MCF 10A (cell line): ENCODE results near the gene SARDH. TPM values are rescaled to one million over a fixed set of nuclear protein-coding genes. Genes with fewer than 3 reads are reported as not detected.

Experiments used
- BruUV-seq: library from RNA; stranded (reverse); fragments of 400-500 nt; replicated peaks from 2 replicates; lab custom pipeline; 2021; lab: Mats Ljungman, UMichigan
- CTCF ChIA-PET: fragments of 300-600 bp; sonication (Branson Sonifier 250); formaldehyde crosslinking; extraction: SDS; loops from one replicate; lab custom pipeline; 2021; ENCODE audit warnings: antibody characterized with exemption, inconsistent platforms; lab: Yijun Ruan, JAX
- POLR2A ChIA-PET: fragments of 300-600, 350-650 bp; sonication (Branson Sonifier 250); formaldehyde crosslinking; extraction: SDS; loops from one replicate; lab custom pipeline; 2020; ENCODE audit warnings: antibody characterized with exemption, inconsistent platforms; lab: Yijun Ruan, JAX
- DNase-seq: peaks from one replicate; pipeline ENCODE4 v3.0.0-alpha.2; 2018; ENCODE audit not compliant: unreplicated experiment
- H3K27ac Mint-ChIP-seq: one replicate; pipeline ENCODE4 v1.8.0; 2022; ENCODE audit warnings: mild to moderate bottlenecking, low read depth, mixed read lengths; ENCODE audit not compliant: unreplicated experiment
- H3K27me3 Mint-ChIP-seq: one replicate; pipeline ENCODE4 v1.8.0; 2022; ENCODE audit warnings: mixed read lengths; ENCODE audit not compliant: insufficient read depth, unreplicated experiment
- H3K36me3 Mint-ChIP-seq: one replicate; pipeline ENCODE4 v1.8.0; 2022; ENCODE audit warnings: mild to moderate bottlenecking, moderate library complexity, mixed read lengths; ENCODE audit not compliant: insufficient read depth, unreplicated experiment
- H3K4me1 Mint-ChIP-seq: one replicate; pipeline ENCODE4 v1.8.0; 2022; ENCODE audit warnings: mixed read lengths; ENCODE audit not compliant: insufficient read depth, unreplicated experiment
- H3K4me3 Mint-ChIP-seq: one replicate; pipeline ENCODE4 v1.8.0; 2022; ENCODE audit warnings: mild to moderate bottlenecking, moderate library complexity, mixed read lengths; ENCODE audit not compliant: unreplicated experiment
- H3K9me3 Mint-ChIP-seq: one replicate; pipeline ENCODE4 v1.8.0; 2022; ENCODE audit warnings: mixed read lengths; ENCODE audit not compliant: unreplicated experiment
- intact Hi-C: fragments of 100-400 bp; cut with micrococcal nuclease; formaldehyde crosslinking; loops from 2 replicates; pipeline ENCODE4 v1.14.1; 2022
- total RNA-seq: library from RNA; stranded (reverse); gene quantifications from 2 replicates; pipeline ENCODE4 v1.2.3, GENCODE V29; 2022
- TF ChIP-seq, protein P1 (sequence below): fragments of 200-600 bp; IDR thresholded peaks from one replicate; pipeline ENCODE4 v1.8.0; 2022; ENCODE audit warnings: antibody characterized with exemption, mild to moderate bottlenecking; ENCODE audit not compliant: unreplicated experiment

SARDH gene
- total RNA-seq, 1 experiment from 2014 or later = not detected

DNA sequence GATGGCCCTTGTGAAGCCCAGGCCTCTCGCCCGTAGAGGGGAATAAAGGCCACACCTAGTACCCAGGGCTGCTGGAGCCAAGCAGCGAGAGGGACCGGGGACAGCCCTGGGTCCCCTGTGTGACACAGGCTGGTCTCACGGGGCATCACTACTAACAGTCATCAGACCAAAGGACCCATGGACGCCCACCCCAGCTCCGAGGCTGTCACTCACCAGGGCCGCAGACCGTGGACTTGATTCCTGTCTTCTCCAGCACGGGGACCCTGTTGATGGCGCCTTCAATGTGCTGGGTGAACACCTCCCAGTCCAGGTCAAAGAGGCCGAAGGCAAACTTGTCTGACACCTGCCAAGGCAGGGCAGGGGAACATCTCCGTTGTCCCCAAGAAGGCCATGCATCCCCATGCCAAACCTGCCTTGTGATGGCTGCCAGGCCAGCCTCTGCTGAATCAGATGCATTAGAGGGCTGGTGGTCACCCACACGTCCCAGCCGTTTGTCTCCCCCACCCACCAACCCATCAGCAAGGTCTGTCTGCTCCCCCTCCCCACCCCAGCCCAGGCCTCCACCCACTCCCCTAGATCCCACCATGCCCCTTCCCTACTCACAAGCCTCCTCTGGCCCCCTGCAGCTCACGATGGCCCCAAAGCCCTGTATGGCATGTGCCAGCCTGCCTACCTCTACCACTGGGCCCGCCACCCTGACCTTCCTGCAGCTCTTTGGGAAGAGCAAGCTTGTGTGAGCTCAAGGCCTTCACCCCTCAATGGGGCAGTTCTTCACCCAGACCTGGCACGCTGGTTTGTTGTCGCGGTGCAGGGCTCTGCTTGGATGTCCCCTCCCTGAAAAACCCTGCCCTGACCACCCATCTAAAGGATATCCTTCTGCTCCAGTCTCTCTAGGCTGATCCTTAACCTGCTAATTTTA, 20.8 kb downstream of the SARDH start:
- DNase-seq = no peak
- no TSS peak for BruUV-seq
- no peak overlapping the region for H3K27ac Mint-ChIP-seq
- ChIA-PET CTCF (no interaction called here), POLR2A (no interaction called here)
- peaks cover 3% of the 10 kb centered on the region for H3K4me1 Mint-ChIP-seq
- H3K4me3 Mint-ChIP-seq = no peak overlapping the region
- no peaks in the 10 kb centered on the region for H3K36me3 Mint-ChIP-seq
- intact Hi-C loops = no loop called here
- TF ChIP-seq, protein P1, sequence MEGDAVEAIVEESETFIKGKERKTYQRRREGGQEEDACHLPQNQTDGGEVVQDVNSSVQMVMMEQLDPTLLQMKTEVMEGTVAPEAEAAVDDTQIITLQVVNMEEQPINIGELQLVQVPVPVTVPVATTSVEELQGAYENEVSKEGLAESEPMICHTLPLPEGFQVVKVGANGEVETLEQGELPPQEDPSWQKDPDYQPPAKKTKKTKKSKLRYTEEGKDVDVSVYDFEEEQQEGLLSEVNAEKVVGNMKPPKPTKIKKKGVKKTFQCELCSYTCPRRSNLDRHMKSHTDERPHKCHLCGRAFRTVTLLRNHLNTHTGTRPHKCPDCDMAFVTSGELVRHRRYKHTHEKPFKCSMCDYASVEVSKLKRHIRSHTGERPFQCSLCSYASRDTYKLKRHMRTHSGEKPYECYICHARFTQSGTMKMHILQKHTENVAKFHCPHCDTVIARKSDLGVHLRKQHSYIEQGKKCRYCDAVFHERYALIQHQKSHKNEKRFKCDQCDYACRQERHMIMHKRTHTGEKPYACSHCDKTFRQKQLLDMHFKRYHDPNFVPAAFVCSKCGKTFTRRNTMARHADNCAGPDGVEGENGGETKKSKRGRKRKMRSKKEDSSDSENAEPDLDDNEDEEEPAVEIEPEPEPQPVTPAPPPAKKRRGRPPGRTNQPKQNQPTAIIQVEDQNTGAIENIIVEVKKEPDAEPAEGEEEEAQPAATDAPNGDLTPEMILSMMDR = no peak
- H3K27me3 Mint-ChIP-seq = peaks cover 62% of the 10 kb centered on the region
- H3K9me3 Mint-ChIP-seq = no peaks in the 10 kb centered on the region

DNA sequence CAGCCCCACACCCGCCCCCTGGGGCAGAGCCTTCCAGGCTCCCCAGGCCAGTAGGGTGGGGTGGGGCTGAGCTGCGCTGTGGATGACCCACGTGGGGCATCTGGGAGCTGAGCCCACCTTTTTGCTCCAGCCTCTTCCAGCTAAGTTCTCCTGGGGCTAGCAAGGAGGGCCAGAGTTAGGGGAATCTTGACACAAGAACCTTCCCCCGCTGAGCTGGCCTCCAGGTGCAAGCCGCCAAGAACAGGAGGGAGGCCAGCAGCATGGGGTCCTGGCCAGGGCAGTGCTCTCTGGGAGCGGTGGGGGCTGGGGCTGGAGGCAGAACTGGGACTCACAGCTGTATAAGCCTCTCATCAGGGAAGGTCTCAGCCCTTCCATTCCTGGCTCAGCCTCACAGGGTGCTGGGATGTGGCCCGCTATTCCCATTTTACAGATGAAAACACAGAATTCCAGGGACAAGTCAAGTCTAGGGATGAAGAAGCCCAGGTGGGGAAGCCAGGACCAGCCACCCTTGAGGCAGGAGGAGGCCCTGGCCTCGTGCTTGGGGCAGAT, 21.5 kb downstream of the SARDH start:
- POLR2A ChIA-PET = no interaction called here
- intact Hi-C loops = no loop called here
- Mint-ChIP-seq H3K27ac (no peak overlapping the region), H3K27me3 (peaks cover 58% of the 10 kb centered on the region), H3K9me3 (no peaks in the 10 kb centered on the region), H3K36me3 (no peaks in the 10 kb centered on the region), H3K4me3 (no peak overlapping the region), H3K4me1 (peaks cover 3% of the 10 kb centered on the region)
- no peak for DNase-seq
- CTCF ChIA-PET = interaction anchor here (1.0 kb wide), 1 partner anchor 26 kb away, joined by 3 read pairs; no protein-coding TSS in a partner anchor
- TF ChIP-seq, protein P1 = no peak
- no TSS peak for BruUV-seq

DNA sequence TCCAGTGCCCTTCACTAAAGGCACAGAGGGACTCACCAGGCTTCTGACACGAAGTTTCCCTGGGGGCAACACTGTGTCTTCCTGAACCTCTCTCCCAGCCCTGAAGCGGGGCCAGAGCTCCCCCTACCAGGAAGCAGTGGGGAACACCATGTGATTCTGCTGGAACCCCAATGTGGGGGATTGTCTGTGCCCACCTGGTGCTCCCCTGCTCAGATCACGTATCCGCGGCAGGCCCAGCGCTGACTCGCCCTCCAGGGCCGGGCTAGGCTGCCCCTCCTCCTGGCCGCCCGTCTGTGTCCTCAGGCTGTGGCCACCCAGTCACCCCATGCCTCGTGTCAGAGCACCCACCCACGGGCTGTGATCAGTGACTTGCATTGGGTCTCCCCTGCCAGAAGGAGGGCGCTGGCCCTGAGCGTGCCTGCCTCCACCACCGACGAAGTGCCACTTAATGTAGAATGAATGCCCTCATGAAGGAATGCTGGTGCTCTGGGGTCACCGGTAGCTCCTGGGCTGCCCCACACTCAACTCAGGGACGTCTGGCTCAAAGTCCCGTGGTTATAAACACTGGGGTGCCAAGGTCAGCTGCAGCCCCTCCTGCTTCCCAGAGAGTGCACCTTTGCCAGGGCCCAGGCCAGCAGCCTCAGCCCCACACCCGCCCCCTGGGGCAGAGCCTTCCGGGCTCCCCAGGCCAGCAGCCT, 22.1 kb downstream of the SARDH start:
- Mint-ChIP-seq H3K4me1 (peaks cover 3% of the 10 kb centered on the region), H3K36me3 (no peaks in the 10 kb centered on the region), H3K9me3 (no peaks in the 10 kb centered on the region), H3K27me3 (peaks cover 52% of the 10 kb centered on the region), H3K4me3 (no peak overlapping the region), H3K27ac (no peak overlapping the region)
- TF ChIP-seq, protein P1 = no peak
- no TSS peak for BruUV-seq
- POLR2A ChIA-PET = no interaction called here
- intact Hi-C loops = no loop called here
- CTCF ChIA-PET = interaction anchor here (1.0 kb wide), 1 partner anchor 27 kb away, joined by 3 read pairs; no protein-coding TSS in a partner anchor
- no peak for DNase-seq
